Activated CD4-positive, alpha-beta T cell treated with anti-CD3 and anti-CD28 coated beads, Interleukin-2, Interleukin-6, amounts not matched to agents 100 ng/mL and 50 ng/mL, durations not matched to agents 16 hours and 8 hours (primary cell): Measurements from ENCODE around the gene FHAD1.
A peak's percentile ranks its signal among the peaks of the same experiment; 100 is the strongest.

Source experiments
- DNase-seq: peaks from one replicate; pipeline ENCODE4 v3.0.0-alpha.2; 2020

Gene FHAD1

GRCh38 chr1:15249081-15249480, 2.1 kb downstream of the FHAD1 start:
- peak; percentile 81 for DNase-seq

DNA sequence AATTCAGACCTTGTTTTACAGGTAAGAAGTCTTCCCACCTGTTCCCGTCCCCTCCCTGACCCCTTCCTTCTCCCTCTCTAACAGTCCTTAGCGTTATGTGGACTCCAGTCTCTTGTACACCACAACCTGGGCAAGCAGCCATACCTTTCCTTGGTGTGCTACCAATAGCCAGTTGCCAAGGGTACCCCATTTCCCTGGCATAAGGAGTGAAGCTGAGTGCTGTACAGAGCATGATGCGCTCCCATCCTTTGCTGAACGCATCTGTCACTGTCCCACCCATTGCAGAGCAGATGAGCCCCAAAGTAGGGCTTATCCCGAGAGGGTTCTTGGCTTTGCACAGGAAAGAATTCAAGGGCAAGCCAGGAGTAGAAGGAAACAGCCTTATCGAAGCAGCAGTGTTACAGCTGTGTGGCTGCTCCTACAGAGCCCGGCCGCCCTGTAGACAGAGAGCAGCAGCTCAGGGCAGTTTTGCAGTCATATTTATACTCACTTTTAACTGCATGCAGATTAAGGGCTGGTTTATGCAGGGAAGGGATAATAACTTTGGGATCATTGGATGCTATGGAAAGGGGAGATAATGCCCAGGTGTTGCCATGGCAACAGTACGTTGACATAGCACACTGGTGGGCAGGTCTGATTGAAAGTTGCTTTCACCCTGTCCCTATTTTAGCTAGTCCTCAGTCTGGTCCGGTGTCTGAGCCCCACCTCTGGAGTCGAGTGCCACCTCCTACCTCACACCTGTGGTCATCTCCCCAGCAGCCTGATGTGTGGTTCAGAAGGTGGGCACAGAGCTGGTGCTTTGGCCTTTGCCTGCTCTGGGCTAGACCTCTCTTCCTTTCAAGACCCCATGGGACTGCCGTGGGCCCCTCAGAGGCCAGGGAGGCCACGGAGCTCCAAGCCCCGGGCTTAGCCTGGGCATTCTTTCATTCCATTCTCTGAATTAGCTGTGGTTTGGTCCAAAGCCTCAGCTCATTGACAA, 5.1 kb downstream of the FHAD1 start:
- DNase-seq: no peak

DNA sequence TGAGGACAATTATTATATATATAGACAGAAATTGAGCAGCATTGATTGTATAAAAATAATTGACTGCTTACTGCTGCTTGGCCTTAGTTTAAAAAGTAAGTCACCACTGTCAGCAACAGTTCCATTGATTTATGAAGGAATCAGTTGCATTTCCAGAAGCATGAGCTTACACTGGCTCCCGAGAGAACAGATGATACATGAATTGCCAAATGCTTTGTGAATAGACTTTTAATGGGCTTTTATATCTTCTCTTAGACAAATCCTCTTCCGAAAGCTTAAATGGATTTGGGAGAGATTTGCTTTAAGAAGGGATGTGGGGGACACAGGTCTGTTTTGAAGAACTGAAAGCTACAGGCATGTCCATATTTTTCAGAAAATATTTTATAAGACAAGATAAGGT, 7.5 kb downstream of the FHAD1 start:
- DNase-seq: no peak

GRCh38 chr1:15255582-15256149, 8.6 kb downstream of the FHAD1 start:
- no peak for DNase-seq

DNA sequence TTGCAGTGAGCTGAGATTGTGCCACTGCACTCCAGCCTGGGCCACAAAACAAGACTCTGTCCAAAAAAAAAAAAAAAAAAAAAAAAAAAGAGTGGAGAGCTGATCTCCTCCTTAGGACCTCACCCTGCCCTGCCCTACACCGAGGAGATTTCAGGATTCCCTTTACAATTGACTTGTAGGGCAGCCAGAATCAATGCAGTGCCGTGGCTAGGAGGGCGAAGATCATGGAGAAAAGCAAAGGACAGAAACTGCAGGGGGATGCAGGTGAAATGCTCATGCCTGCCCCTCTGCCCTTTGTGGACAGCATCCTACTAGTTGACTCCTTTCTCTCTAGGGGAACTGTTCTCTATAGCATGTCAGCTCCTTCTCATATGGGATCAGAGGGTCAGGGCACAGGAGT, 9.6 kb downstream of the FHAD1 start:
- DNase-seq: no peak

DNA sequence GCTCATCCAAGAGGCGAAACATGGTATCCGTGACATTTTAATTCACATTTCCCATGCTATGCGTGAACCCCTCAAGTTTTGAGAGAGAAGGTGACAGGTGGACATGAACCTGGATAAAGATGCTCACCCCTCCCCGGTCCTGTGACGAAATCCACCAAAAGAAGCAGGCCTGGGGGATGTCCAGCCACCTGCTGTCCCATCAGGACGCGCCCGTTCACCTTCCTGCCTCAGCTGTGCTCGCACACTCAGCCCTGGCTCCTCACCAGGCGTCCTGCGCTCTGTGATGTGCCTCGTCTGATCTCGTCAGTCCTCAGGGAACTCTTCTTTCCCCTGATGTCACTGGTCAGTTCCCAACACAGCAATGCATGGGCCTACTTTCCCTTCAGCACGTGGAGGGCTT, 10.3 kb downstream of the FHAD1 start:
- DNase-seq: no peak

DNA sequence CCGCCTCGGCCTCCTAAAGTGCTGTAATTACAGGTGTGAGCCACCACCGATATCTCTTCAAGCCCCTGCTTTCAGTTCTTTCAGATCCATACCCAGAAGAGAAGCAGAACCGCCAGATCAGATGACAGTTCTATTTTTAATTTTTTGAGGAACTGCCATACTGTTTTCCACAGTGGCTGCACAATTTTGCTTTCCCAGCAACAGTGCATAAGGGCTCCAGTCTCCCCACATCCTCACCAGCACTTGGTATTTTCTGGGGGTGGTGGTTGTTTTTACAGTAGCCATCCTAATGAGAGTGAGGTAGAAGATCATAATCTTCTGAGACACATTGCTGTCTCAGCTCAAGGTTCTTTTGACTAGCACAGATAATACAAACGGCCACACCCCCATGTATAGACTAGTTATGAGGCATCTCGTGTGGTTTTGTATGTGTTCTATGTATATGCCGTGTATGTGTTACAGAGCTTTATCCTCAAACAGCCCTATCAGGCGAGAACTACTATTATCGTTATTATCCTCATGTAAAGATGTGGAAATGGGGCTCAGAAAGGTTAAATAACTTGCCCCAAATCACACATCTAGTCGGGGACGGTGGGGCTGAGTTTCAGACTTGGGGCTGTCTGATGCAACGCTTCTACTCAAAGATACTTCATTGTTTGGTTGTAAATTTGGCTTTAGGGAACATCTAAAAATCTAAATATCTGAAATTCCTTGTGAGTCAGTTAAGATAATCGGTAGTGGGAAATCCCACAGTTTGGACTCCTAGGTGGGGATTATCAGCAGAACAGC, 12.0 kb downstream of the FHAD1 start:
- no peak for DNase-seq

DNA sequence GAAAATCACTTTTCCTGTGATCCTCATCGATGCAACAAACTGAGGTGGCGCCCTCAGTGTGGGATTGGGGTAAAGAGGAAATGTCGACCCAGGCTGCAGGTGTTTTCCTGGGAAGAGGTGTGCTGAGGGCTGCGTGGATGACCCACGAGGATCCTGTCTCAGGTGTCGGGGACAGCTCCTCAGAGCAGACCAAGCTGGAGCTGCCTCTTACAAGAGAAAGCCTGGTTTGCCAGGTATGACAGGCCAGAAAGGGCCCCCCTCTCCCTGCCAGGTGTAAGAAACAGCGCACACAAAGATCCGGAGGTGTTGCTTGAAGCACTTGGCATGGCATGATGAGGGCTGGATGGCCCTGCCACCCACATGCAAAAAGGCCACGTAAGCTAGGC, 12.6 kb downstream of the FHAD1 start:
- no peak for DNase-seq

- peak; percentile 22 for DNase-seq
These were observed 13.6 kb downstream of the FHAD1 start for GRCh38 chr1:15260418-15261154.

DNA sequence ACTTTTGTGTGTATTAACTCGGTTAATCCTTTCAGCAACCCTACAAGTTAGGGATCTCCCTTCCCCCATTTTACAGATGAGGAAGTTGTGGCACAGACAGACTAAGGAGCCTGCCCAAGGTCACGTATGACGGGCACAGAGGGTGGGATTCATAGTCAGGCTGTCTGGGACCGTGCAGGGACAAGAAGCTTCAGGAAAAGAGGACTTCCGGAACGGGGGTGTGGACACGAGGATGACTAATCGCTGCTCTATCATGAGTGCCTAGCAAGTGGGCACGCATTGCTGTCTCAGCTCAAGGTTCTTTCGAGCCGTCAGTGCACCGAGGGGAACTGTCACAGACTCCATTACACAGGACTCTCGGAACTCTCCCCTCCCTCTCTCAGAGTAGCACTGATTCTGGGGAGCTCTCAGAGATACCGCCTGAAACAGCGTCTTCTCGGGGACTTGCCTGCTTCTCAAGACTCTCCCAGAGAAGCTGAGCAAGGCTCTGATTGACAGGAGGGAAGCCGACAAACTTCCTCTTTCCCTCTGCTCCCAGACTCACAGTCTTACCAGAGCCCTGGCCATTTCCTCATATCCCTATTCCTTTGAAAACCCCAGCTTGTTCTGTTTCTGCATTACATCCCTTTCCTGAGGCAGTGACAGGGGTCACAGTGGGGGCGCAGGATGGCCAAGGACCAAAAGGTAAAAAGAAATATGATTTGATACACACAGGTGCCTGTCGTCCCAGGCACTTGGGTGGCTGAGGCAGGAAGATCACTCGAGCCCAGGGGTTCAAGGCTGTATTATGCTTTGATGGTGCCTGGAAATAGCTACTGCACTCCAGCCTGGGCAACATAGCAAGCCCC, 14.4 kb downstream of the FHAD1 start:
- peak; percentile 35 for DNase-seq

GRCh38 chr1:15262003-15262377, 15.0 kb downstream of the FHAD1 start:
- DNase-seq: no peak

DNA sequence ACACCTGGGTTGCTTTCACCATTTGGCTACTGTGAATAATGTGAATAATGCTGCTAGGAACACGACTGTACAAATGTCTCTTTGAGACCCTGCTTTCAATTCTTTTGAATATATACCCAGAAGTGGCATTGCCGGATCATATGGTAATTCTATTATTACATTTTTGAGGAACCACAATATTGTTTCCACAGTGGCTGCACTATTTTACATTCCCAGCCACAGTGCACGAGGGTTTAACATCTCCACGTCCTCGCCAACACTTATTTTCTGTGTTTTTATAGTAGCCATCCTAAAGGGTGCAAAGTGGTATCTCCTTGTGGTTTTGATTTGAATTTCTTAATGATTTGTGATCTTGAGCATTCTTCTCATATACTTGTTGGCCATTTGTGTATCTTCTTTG, 15.7 kb downstream of the FHAD1 start:
- DNase-seq: no peak

- DNase-seq: no peak
These were observed 17.7 kb downstream of the FHAD1 start for GRCh38 chr1:15264769-15265168.

GRCh38 chr1:15271196-15271595, 24.2 kb downstream of the FHAD1 start:
- no peak for DNase-seq

- DNase-seq: peak; percentile 78
These were observed 25.2 kb downstream of the FHAD1 start for GRCh38 chr1:15272009-15272781.

DNA sequence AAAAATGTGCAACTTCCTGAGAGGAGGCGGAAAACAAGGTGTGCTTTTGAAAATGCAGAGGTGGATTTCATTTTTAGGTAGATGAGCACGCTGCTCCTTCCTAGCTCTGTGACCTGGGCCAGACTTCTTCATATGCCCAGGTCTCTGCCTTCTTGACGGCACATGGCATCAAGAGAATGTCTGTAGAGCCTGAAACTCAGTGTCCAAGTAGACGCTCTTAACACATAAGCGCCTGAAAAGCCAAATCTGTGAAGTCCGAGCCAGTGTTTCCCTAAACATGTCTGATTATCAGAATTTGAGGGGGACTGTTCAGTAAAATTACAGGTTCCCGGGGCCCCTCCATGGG, 25.7 kb downstream of the FHAD1 start:
- no peak for DNase-seq

GRCh38 chr1:15273274-15273673, 26.3 kb downstream of the FHAD1 start:
- no peak for DNase-seq

- DNase-seq: no peak
These were observed 29.1 kb downstream of the FHAD1 start for GRCh38 chr1:15275921-15276683.

GRCh38 chr1:15276691-15277446, 29.8 kb downstream of the FHAD1 start:
- no peak for DNase-seq

DNA sequence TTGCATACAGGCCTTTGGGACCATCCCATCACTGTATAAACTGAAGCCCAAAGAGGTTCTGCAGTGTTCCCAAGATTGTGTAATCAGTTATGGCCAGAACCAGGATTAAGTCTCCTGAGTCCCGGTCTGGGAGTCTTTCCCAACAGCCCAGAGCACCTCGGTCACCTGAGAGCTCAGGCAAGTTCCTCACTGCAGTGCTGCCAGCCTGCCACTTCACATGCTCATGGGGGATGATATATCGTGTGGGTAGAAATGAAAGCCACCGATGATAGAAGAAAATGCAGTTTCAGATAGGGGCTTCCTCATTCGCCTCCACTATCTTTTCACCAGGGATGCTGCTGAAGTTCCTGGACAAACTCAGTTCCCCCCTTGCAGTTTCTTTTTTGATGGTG, 30.4 kb downstream of the FHAD1 start:
- DNase-seq: no peak
